Transverse colon (tissue), 4 donors: ENCODE measurements around the gene P2RX2. TPM values are rescaled to one million over a fixed set of nuclear protein-coding genes. Genes with fewer than 3 reads are reported as not detected.

Experiments used
- DNase-seq: peaks from one replicate; pipeline ENCODE4 v3.0.0-alpha.2; 2019
- H3K27ac ChIP-seq, 4 donors: fragments of 200-600 bp; sonication (generic); 2 replicates each; pipeline ENCODE4 v1.5.1; 2016 to 2018; ENCODE audit warnings: inconsistent platforms in 4 of 4
- H3K27me3 ChIP-seq: fragments of 200-600 bp; sonication (generic); 2 replicates; pipeline ENCODE4 v1.5.1; 2017; ENCODE audit warnings: inconsistent platforms
- H3K36me3 ChIP-seq, 4 donors: fragments of 200-600 bp; sonication (generic); 2 replicates each; pipeline ENCODE4 v1.5.1; 2017 to 2019; ENCODE audit warnings: inconsistent platforms in 4 of 4
- H3K4me1 ChIP-seq, 4 donors: fragments of 200-600 bp; sonication (generic); 2 replicates each; pipeline ENCODE4 v1.5.1; 2017 to 2020; ENCODE audit warnings: inconsistent platforms in 4 of 4
- H3K4me3 ChIP-seq, 4 donors: fragments of 200-600 bp; sonication (generic); 1 replicate in 1 of 4; 2 replicates in 3 of 4; pipeline versions ENCODE4 v1.5.1 to v1.6.1; 2017 to 2019; ENCODE audit warnings: inconsistent platforms in 4 of 4
- H3K9me3 ChIP-seq, 2 donors: fragments of 200-600 bp; sonication (generic); 2 replicates each; pipeline ENCODE4 v1.5.1; 2017 to 2019; ENCODE audit warnings: inconsistent platforms in 2 of 2
- CTCF ChIP-seq, 5 experiments: fragments of 200-600 bp in 3 of 5; fragments of 450-650 bp in 2 of 5; sonication (generic) in 3 of 5; IDR thresholded peaks; 1 replicate in 2 of 5; 2 replicates in 3 of 5; pipeline ENCODE4 v1.5.1; 2016 to 2017; ENCODE audit warnings: antibody characterized with exemption in 5 of 5, inconsistent platforms in 3 of 5, mild to moderate bottlenecking in 2 of 5, moderate library complexity in 1 of 5
- EP300 ChIP-seq: sonication (generic); formaldehyde crosslinking; IDR thresholded peaks from one replicate; pipeline ENCODE4 v1.6.1; 2017; ENCODE audit warnings: antibody characterized with exemption, low read depth
- POLR2A ChIP-seq: fragments of 450-650 bp; IDR thresholded peaks from one replicate; pipeline ENCODE4 v1.6.1; 2016; ENCODE audit warnings: antibody characterized with exemption, mild to moderate bottlenecking, moderate library complexity
- POLR2AphosphoS5 ChIP-seq, 3 donors: sonication (generic); formaldehyde crosslinking; IDR thresholded peaks; one replicate each; pipeline ENCODE4 v1.6.1; 2016; ENCODE audit warnings: antibody characterized with exemption in 3 of 3
- WGBS, 2 donors: methylation state at CpG; one replicate each; pipeline ENCODE4 v1.1.5; 2018; ENCODE audit warnings: low coverage in 1 of 2; 5-methylcytosine and 5-hydroxymethylcytosine counted together
- in situ Hi-C, 4 donors: fragments of 200-750 bp; cut with MboI; loops; one replicate each; pipeline versions ENCODE4 v1.15.0 to v1.15.1; 2017; ENCODE audit warnings: low sequenced_read_pairs in 3 of 4, low pct_ligation_motif_present in 1 of 4, low pct_unique_long_range_greater_than_20kb in 1 of 4
- intact Hi-C: fragments of 100-400 bp; cut with DNase I; formaldehyde crosslinking; loops from one replicate; pipeline ENCODE4 v1.15.1; 2023; ENCODE audit warnings: low total_unique reads
- total RNA-seq, 4 donors: library from RNA; depleted of rRNA; stranded (reverse); fragments of >200 nt; gene quantifications; one replicate each; pipeline ENCODE4 v1.1.0, GENCODE V29; 2016

P2RX2 gene
- total RNA-seq, 4 donors from 2014 or later = 0.96 to 2.1 TPM; not detected in 2

DNA sequence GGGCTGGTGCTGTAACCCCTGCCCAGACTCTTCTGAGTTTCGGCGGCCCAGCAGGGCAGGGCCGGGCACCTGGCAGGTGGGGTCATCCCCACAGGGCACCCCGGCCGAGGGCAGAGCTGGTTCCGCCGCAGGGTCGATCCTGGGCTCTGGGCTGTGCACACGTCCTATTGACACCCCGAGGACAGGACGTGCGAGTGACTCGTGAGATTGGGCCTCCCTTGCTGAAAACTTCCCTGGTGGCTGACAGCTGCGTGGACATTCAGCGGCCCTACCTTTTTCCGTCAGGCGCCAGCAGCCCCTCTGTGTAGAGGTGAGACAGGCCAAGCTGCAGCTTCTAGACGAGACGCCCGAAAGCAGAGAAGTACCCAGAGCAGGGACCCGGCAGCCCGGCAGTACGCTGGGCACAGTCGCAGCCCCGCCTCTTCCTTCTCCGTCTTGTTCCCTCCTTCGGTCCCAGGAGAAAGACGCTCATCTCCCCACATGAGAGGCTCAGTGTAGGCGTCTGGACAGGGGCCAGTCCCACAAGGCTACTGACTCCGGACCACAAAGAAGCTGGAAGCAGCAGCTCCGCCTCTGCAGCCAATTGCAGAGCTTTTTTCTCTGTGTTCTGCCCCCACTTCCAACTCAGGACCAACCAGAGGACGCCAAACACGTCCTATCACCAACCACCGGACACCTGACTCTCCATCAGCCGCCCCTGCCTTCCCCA lies 8.4 kb upstream of the P2RX2 start, which contains the start of gene LRCOL1:
Gene LRCOL1 (minus strand): TSS at position 532 of the 709 bp plus-strand sequence. CDS start 4,331 bp downstream, outside the sequence.
- Histone ChIP-seq H3K27ac (no peak within 1 kb of the TSS), H3K9me3 (no peaks in the 10 kb centered on the region), H3K4me3 (peak within 1 kb of the TSS in 1 of 4 donors; percentile 25), H3K4me1 (peaks cover 0 to 9% (median 0%) of the 10 kb centered on the region in 4 donors), H3K36me3 (no peaks in the 10 kb centered on the region), H3K27me3 (peaks cover 63% of the 10 kb centered on the region)
- intact Hi-C loops = no loop called here
- DNase-seq = no peak
- WGBS, 2 donors = 35% methylated on average over 34 of the region's 35 CpGs; no CpG with 5 or more reads in 1 of the 2 donors
- in situ Hi-C loops = loop anchor here (10.0 to 25.0 kb wide), 2 partner anchors 185 to 198 kb away; no protein-coding TSS in a partner anchor
- no peak for TF ChIP-seq CTCF (IDR thresholded peaks at IDR 0.05)

GRCh38 chr12:132610866-132611602 lies 7.5 kb upstream of the P2RX2 start:
- no peak overlapping the region for H3K4me3 ChIP-seq
- WGBS, 2 donors = 87% methylated on average over 33 of the region's 33 CpGs; no CpG with 5 or more reads in 1 of the 2 donors

DNA sequence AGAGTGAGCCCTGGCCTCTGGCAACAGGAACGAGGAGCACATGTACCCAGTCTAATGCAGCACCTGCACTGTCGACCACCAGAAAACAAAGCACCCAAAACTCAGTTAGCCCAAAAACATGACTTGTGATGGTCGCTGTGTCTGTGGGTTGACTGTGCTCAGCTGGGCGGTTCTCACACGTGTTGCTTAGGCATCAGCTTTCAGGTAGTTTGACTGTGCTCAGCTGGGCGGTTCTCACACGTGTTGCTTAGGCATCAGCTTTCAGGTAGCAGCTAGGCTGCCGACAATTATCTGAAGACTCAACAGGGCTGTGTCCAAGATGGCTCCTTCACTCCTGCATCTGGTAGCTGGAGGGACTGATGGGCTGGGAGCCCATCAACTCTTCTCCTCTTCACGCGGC lies 7.0 kb upstream of the P2RX2 start:
- 92% methylated on average over 10 of the region's 10 CpGs; no CpG with 5 or more reads in 1 of the 2 donors for WGBS, 2 donors
- Histone ChIP-seq H3K4me3 (no peak overlapping the region), H3K4me1 (peaks cover 0 to 9% (median 0%) of the 10 kb centered on the region in 4 donors), H3K9me3 (peaks cover under 1 to 5% of the 10 kb centered on the region in 2 donors), H3K27me3 (peaks cover 72% of the 10 kb centered on the region), H3K36me3 (no peaks in the 10 kb centered on the region), H3K27ac (no peak overlapping the region)
- intact Hi-C loops = no loop called here
- in situ Hi-C loops = loop anchor here (10.0 to 25.0 kb wide), 2 partner anchors 187 to 199 kb away; no protein-coding TSS in a partner anchor
- TF ChIP-seq POLR2A = no peak
- no peak for TF ChIP-seq CTCF (IDR thresholded peaks at IDR 0.05)
- no peak for TF ChIP-seq EP300
- no peak for TF ChIP-seq POLR2AphosphoS5 (IDR thresholded peaks at IDR 0.05)
- DNase-seq = no peak

More at GRCh38 chr12:132610866-132611602, 7.5 kb upstream of the P2RX2 start:
- Histone ChIP-seq H3K9me3 (no peaks in the 10 kb centered on the region), H3K36me3 (no peaks in the 10 kb centered on the region), H3K4me1 (peaks cover 0 to 9% (median 0%) of the 10 kb centered on the region in 4 donors), H3K27ac (no peak overlapping the region), H3K27me3 (peaks cover 71% of the 10 kb centered on the region)
- no peak for TF ChIP-seq CTCF (IDR thresholded peaks at IDR 0.05)
- TF ChIP-seq POLR2A = no peak
- no peak for TF ChIP-seq EP300
- TF ChIP-seq POLR2AphosphoS5 (IDR thresholded peaks at IDR 0.05) = no peak
- intact Hi-C loops = no loop called here
- in situ Hi-C loops = loop anchor here (10.0 to 25.0 kb wide), 2 partner anchors 186 to 199 kb away; no protein-coding TSS in a partner anchor
- no peak for DNase-seq

- no peak for TF ChIP-seq CTCF (IDR thresholded peaks at IDR 0.05)
- TF ChIP-seq EP300 = no peak
- TF ChIP-seq POLR2A = no peak
- no peak for TF ChIP-seq POLR2AphosphoS5 (IDR thresholded peaks at IDR 0.05)
- Histone ChIP-seq H3K4me3 (no peak overlapping the region), H3K36me3 (no peaks in the 10 kb centered on the region), H3K4me1 (peaks cover 0 to 17% (median 5%) of the 10 kb centered on the region in 4 donors), H3K27ac (no peak overlapping the region), H3K27me3 (peaks cover 71% of the 10 kb centered on the region), H3K9me3 (peaks cover 7 to 12% of the 10 kb centered on the region in 2 donors)
- intact Hi-C loops (no loop called here), in situ Hi-C loops (loop anchor here (10.0 to 25.0 kb wide), 2 partner anchors 189 to 202 kb away; no protein-coding TSS in a partner anchor)
- 80 to 84% methylated on average over 2 to 5 of the region's 5 CpGs for WGBS, 2 donors
- DNase-seq = no peak
Measured at GRCh38 chr12:132614029-132614428, 4.5 kb upstream of the P2RX2 start.
